Activated naive CD4-positive, alpha-beta T cell treated with anti-CD3 and anti-CD28 coated beads, Interleukin-2, amount 50 U/mL, for 72 hours (primary cell): Measurements from ENCODE around the gene PRR13. TPM values are rescaled to one million over a fixed set of nuclear protein-coding genes. Genes with fewer than 3 reads are reported as not detected.
A peak's percentile ranks its signal among the peaks of the same experiment; 100 is the strongest.
"Not testable (repeated sequence)": the region's sequence is repeated elsewhere in the genome, so short reads cannot be mapped to it uniquely, and the experiment has no call there.

ENCODE experiments used
- ATAC-seq, 2 donors: fragments of 150-1000 bp; cut with Tn5 transposase; 2 replicates each; pipeline ENCODE4 v1.10.0; 2021; ENCODE audit warnings: mild to moderate bottlenecking in 2 of 2, moderate library complexity in 2 of 2
- DNase-seq, 2 donors: peaks; one replicate each; pipeline ENCODE4 v3.0.0; 2021 to 2022; ENCODE audit warnings: low spot score in 2 of 2
- H3K27ac Mint-ChIP-seq, 2 donors: one replicate each; pipeline ENCODE4 v1.8.0; 2022; ENCODE audit warnings: mild to moderate bottlenecking in 2 of 2, mixed read lengths in 2 of 2
- H3K36me3 Mint-ChIP-seq, 2 donors: one replicate each; pipeline ENCODE4 v1.8.0; 2022; ENCODE audit warnings: mixed read lengths in 2 of 2
- H3K9me3 Mint-ChIP-seq, 2 donors: one replicate each; pipeline ENCODE4 v1.8.0; 2022; ENCODE audit warnings: mixed read lengths in 2 of 2
- total RNA-seq, 2 donors: library from RNA; stranded (reverse); gene quantifications; one replicate each; pipeline ENCODE4 v1.2.3, GENCODE V29; 2022

PRR13 gene
- total RNA-seq, 2 donors from 2014 or later, result 170 to 226 TPM

DNA sequence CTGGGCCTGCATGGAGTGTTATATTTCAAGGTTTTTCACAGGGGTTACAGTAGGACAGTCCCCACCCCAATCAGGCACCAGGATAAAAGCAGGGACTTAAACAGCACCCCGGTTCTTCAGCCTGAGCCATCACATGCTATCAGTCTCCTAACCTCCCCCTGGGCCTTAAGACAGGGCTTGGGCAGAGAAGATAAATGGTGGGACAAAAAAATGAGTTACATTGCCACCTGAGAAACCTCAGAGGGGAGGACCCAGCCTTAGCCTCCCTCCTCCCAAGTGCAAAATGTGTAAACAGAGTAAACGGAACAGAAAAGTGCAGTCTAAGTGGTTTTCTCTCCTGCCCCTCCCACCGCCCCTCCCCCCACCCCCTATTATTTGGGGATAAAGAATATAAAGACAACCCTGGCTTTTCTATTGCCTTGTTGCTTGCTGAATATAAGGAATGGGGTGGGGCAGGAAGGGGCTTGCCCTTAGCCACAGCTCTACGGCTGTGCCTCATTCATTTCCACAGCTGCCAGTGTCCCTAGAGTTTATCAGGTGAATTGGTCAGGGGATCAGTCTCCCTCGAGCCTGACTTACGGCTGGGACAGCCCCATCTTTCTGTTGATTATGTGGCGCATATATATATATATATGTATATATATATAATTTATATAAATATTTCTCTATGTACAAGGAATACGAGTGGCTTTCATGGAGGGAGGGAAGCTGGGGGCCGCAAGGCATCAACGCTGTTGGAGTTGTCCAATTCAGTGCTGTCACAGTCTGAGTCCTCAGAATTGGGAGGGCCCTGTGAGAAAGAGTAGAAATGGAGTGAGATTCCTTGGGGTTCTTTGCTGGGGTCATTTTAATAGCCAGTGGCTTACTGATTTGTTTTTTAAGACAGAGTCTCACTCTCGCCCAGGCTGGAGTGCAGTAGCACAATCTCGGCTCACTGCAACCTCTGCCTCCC lies 39.2 kb downstream of the PRR13 start:
- Mint-ChIP-seq H3K9me3 (no peaks in the 10 kb centered on the region), H3K27ac (peak overlapping the region in 1 of 2 donors; percentile 60), H3K36me3 (peaks cover 5 to 13% of the 10 kb centered on the region in 2 donors)
- ATAC-seq (no peak), DNase-seq (no peak)

DNA sequence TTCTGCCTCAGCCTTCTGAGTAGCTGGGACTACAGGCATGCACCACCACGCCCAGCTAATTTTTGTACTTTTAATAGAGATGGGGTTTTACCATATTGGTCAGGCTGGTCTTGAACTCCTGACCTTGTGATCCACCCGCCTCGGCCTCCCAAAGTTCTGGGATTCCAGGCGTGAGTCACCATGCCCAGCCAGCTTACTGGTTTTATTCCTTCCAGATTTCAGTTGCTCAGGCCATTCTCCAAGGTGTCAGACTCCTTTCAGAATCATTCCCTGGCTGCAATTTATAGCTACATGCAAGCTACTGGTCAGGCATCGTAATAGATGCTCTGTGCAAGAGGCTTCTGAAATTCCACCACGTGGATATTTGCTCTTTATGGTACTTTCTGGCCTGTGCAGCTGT lies 39.9 kb downstream of the PRR13 start:
- H3K9me3 Mint-ChIP-seq, ATAC-seq, DNase-seq: not testable (repeated sequence)
- H3K27ac Mint-ChIP-seq, result peak overlapping the region in 1 of 2 donors; percentile 60
- H3K36me3 Mint-ChIP-seq, result peaks cover 5 to 13% of the 10 kb centered on the region in 2 donors

DNA sequence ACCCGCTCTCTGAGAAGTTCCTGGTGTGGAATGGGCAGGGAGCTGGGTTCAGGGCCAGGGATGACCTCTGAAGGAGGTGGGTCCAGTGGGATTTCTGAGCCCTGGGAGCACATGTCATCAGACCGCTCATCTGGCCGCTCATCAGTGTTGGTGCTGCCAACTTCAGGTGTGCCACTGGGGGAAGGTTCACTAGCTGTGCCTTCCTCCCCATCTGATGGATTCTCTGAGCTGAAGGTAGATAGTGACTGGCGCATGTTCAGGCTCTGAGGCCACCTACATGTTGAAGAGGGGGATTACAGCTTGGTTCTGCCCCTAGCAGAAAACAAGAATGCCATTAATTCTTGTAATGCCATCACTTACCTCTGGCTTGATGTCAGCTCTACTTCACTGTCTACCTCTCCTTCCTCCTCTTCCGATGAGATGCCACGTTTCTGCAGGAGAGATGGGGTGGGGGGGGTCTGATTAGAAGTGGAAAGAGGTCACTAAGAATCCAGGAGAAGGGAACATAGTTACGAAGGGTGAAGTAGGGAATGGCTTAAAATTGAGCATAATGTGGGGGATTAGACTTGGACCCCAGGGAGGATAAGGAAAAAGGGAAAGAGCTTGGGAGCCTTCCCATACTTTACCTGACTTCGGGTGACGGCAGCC lies 40.5 kb downstream of the PRR13 start:
- Mint-ChIP-seq H3K9me3 (no peaks in the 10 kb centered on the region), H3K36me3 (peaks cover 0 to 13% of the 10 kb centered on the region in 2 donors), H3K27ac (peak overlapping the region in 1 of 2 donors; percentile 77)
- DNase-seq (no peak), ATAC-seq (no peak)

- H3K27ac Mint-ChIP-seq, result no peak overlapping the region
- H3K9me3 Mint-ChIP-seq, result no peaks in the 10 kb centered on the region
- peak in 1 of 2 donors; percentile 2 for ATAC-seq
- H3K36me3 Mint-ChIP-seq, result peaks cover 0 to 13% of the 10 kb centered on the region in 2 donors
- DNase-seq, result no peak
These were observed 41.2 kb downstream of the PRR13 start for GRCh38 chr12:53482626-53483168.

DNA sequence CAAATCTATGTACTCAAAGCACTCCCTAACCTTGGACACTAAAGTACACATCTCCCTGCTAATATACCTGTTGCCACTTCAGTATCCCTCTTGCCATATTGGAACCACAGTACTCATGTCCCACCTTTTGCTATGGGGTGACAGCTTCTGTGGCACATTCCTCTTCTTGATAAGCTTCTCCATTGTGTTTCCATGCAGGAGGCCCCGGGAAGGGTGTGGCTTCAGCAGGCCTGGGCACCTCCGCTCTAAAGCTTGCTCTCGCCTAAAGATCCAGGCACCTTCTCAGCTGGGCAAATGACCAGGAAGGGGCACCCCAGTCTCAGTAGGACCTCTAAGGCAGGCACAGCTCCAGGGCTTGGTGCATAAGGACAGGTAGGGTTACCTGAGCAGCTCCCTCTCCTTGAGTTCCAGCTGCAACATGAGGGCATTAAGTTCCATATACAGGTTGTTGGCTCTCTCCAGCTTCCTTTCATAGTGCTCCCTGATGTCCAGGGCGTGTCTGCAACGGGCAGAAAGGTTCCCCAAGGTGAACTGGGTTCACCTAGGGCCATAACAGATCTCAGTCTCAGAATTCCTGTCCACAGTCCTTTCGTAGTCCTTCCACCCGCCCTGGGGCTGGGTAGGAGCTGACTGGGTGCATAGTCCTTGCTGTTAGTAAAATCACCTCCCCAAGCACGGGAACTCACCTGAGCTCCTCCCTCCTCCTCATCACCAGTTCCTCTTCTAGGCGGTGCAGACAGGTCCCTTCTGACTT lies 41.9 kb downstream of the PRR13 start:
- ATAC-seq (peak; percentile 3 to 9), DNase-seq (no peak)
- Mint-ChIP-seq H3K27ac (peak overlapping the region; percentile 55 to 94), H3K36me3 (peaks cover 0 to 13% of the 10 kb centered on the region in 2 donors), H3K9me3 (no peaks in the 10 kb centered on the region)

GRCh38 chr12:53483979-53484377 lies 42.4 kb downstream of the PRR13 start:
- DNase-seq (no peak), ATAC-seq (peak; percentile 8 to 12)
- peaks cover 0 to 13% of the 10 kb centered on the region in 2 donors for H3K36me3 Mint-ChIP-seq
- H3K27ac Mint-ChIP-seq, result peak overlapping the region; percentile 55 to 94
- no peaks in the 10 kb centered on the region for H3K9me3 Mint-ChIP-seq

DNA sequence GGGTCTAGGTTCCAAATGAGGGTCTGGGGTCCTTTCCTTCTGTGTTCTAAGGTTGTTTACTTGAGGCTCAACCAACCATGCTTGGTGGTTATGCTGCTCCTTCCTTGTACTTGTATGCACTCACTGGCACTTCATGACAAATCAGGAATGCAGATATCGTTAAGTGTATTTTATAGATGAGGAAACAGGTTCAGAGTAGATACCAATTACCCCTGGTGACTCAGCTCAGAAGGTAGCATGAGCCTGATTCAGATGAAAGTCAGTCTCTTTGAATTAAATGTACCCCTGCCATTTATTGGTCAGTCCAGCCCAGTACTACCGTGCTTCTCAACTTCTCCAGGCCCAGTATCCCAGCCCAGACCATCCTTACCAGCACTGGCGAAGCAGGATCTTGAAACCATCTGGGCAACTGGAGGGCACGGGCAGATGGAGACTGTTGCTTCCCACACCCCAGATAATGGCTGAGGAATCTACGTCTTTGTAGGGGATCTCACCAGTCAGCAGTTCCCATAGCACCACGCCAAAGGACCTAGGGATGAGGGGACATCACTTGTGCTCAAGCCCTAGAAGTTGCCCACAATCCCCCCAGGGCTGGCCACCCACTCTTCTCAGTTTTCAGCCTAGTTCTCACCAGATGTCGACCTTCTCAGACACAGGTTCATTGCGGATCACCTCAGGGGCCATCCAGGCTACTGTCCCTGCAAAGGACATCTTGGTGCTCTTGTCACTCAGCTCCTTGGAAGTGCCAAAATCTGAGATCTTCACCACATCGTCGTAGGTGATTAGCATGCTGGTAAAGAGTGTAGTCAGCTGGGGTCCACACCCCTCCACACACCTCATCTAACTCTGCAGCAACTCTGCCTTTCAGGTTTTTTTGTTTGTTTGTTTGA lies 43.4 kb downstream of the PRR13 start:
- Mint-ChIP-seq H3K9me3 (no peaks in the 10 kb centered on the region), H3K27ac (peak overlapping the region in 1 of 2 donors; percentile 93), H3K36me3 (peaks cover 0 to 6% of the 10 kb centered on the region in 2 donors)
- DNase-seq (no peak), ATAC-seq (no peak)

DNA sequence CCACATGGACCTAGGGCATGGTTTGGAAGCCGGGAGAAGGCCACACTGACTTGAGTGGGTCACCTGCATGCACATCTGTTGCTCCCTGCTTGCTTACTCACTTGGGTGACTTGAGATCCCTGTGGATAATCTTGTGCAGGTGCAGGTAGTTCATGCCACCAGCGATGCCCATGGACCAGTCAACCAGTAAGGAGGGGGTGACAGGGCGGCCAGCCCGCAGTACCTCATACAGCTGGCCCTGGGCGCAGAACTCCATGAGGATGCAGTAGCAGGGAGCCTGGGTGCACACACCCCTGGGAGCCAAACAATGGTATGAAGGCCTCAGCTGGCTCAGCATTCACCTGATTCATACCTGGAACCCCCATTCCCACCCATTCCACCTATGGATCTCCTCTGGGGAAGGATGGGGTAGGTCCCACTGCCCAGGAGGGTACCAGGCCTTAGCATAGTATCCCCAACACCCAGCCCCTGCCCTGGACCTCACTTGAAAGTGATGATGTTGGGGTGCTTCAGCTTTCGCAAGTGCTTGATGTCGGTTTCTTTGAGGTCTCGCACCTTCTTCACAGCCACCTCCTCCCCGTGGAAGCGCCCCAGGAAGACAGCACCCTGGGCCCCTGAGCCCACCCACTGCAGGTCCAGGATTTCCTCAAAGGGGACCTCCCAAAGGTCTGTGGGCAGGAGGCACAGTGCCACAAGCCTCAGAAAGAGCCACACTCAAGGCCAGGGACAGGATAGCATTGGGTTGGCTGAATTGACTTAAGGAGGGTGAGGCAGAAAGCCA lies 44.6 kb downstream of the PRR13 start:
- ATAC-seq (no peak), DNase-seq (no peak)
- no peaks in the 10 kb centered on the region for H3K9me3 Mint-ChIP-seq
- peak overlapping the region; percentile 68 to 83 for H3K27ac Mint-ChIP-seq
- peaks cover 0 to 6% of the 10 kb centered on the region in 2 donors for H3K36me3 Mint-ChIP-seq

DNA sequence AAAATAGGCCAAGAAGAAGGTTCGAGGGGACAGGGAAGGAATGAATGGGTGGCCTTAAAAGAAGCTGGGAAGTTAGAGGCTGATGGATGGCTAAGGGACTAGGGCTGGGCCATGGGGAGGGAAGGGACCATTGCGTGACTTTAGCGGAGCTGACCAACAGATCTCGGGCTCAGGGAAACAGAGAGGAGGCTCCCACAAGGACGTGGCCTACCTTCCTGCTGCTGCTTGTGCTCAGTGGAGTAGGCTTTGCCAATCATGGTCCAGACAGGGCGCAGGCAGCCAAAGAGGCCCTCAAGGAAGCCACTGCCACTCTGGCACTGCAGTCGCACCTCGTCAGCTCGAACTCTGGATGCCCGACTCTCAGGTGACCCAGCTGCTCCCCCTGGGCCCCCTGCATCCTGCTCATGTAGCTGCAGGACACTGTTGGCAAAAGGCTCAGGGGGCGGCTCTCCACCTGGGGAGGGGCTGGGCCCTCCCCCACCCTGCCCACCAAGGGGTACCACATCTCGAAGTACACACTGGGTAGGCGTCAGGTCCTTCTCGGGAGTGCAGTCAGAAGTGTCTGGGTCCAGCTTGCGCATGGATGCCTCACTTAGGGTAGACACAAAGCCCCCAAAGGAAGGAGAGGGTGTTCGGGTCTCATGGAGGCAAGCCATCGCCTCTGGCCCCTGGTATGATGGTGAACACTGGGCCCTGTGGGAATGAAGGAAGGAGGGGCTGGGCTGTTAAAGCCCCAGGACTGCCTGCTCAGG lies 45.4 kb downstream of the PRR13 start:
- DNase-seq (no peak), ATAC-seq (no peak)
- peaks cover 0 to 4% of the 10 kb centered on the region in 2 donors for H3K36me3 Mint-ChIP-seq
- H3K9me3 Mint-ChIP-seq, result no peaks in the 10 kb centered on the region
- H3K27ac Mint-ChIP-seq, result peak overlapping the region; percentile 68 to 83

DNA sequence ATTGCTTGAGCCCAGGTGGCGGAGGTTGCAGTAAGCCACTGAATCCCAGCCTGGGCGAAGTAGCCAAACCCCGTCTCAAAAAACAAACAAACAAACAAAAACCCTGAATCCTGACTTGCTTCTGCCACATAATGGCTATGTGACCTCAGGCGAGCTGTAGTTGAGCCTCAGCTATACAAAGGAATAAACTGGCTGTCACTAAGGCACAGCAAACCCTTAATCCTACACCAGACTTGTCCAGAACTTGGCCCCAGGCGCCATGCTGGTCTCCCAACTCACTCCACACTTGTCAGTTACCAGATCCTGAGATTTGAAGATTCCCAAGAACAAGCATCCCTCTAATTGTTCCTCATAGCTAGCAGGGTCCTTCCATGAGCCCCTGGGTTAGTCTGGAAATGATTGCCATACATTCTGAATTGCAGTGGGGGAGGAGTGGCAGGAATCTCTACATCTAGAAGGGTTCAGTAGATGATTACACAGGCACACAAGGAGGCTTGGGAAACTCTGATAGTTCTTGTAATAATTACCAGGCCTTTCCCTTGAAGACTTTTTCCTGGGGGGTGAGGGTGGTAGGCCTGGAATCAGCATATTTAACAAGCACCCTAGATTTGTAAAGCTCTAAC lies 47.8 kb downstream of the PRR13 start:
- Mint-ChIP-seq H3K27ac (no peak overlapping the region), H3K9me3 (no peaks in the 10 kb centered on the region), H3K36me3 (no peaks in the 10 kb centered on the region)
- ATAC-seq, result no peak
- DNase-seq, result no peak

DNA sequence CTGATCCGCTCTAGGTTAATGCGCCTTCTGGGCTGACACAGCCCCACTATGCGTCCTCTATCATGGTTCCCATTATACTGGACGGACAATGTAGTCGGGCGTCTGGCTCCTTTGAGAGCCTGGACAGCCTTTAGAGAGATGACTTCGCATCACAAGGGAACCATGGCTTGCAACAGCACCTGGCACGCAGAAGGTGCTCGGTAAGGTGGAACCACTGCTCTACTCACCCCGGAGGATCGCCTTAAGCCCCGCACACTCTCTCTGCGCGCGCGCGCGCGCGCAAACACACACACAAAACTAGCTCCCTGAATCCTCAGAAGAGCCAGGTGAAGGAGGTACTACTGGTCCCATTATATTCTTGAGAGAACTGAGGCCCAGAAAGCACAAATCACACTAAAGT lies 50.7 kb downstream of the PRR13 start:
- no peaks in the 10 kb centered on the region for H3K9me3 Mint-ChIP-seq
- no peak for DNase-seq
- no peak overlapping the region for H3K27ac Mint-ChIP-seq
- H3K36me3 Mint-ChIP-seq, result no peaks in the 10 kb centered on the region
- ATAC-seq, result no peak

DNA sequence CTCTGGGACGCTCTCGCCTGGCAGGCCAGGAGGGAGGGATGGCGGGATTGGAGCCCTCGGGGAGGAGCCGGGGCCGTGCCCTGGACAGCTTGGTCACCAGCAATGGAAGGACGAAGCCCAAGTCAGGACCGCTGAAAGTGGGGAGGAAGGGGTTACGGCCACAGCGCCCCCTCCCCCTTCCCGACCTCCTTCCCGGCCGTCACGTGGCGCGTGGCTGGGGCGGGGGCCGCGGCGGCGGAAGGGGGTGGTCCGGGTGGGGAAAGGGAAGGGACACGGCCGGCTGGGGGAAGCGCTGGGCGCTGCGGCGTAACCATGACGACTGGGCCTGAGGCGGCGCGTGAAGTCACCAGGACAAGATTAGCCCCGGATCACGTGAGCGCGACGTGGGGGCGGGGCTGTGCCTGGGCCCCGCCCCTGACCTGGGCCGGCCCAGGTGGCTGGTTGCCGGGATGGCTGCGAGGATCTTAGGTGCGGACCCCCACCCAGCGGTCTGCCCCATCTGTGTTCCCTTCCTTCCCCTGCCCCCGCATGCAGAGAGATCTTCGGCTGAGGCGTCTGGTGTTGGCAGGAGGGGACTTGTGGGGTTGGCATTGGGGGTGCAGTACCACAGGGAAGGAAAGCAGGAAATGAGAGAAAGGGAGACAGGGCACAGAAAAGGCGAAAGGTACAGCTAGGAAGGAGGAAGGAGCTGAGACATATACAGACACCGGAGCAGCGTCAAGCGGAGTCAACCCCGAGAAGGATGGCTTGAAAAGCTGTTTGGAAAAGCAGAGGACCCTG lies 51.5 kb downstream of the PRR13 start:
- DNase-seq (peak; percentile 86 to 91), ATAC-seq (peak; percentile 95 to 98)
- H3K36me3 Mint-ChIP-seq, result no peaks in the 10 kb centered on the region
- peak overlapping the region; percentile 79 to 97 for H3K27ac Mint-ChIP-seq
- H3K9me3 Mint-ChIP-seq, result no peaks in the 10 kb centered on the region

DNA sequence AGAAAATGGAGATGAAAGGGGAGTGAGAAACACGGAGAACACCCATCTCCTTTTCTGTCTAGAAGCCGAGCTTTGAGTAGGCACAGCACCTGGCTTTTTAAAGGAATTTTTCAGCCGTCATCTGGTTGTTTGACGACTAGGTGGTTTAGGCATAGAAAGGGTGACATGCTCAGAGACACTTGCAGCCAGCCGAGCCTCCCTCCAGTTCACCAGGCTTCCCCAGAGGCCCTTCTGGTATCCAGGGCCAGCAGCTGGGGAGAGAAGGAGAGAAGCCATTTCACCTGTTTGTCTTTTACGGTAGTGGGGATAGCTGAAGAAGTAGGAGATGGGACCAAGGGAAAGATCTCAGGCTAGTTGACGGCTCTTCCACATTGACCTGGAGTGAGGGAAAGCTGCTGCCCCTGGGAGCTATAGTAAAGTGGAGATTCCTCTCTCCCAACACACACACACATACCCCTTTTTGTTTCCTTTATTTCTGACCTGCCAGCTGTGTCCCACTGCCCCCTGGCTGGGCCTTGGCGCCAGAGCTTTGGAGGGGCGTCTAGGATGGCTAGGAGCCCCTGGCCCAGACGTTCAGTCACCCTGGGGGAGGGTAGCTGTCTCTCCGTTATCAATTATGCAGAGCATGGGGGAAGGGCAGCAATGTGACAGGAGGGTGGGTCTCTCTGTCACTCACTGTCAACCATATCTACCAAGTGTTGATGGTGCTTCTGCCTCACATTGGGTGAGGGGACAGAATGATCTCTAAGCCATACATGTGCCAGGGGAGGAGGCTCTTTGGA lies 52.3 kb downstream of the PRR13 start:
- DNase-seq (no peak), ATAC-seq (no peak)
- H3K27ac Mint-ChIP-seq, result peak overlapping the region; percentile 79 to 97

More for the DNA sequence above, 52.3 kb downstream of the PRR13 start:
- H3K9me3 Mint-ChIP-seq, result no peaks in the 10 kb centered on the region
- H3K36me3 Mint-ChIP-seq, result no peaks in the 10 kb centered on the region
